SK-MEL-5 (cell line): ENCODE measurements around the gene PCDHGA4. TPM values are rescaled to one million over a fixed set of nuclear protein-coding genes. Genes with fewer than 3 reads are reported as not detected.
"Not testable (repeated sequence)": the region's sequence is repeated elsewhere in the genome, so short reads cannot be mapped to it uniquely, and the experiment has no call there.

ENCODE experiments used
- DNase-seq: peaks from one replicate; pipeline ENCODE4 v3.0.0-alpha.2; 2016; ENCODE audit warnings: low read depth, low spot score
- in situ Hi-C: cut with HindIII; loops from 2 replicates; pipeline ENCODE4 v1.10.0; 2016; ENCODE audit warnings: low sequenced_read_pairs, high pct_unique_total_duplicates, low pct_unique_long_range_greater_than_20kb
- total RNA-seq: library from RNA; depleted of rRNA; stranded (reverse); fragments of >200 nt; shearing (Covaris generic); gene quantifications from 2 replicates; pipeline ENCODE4 v1.2.3, GENCODE V29; 2014

Gene PCDHGA4
- total RNA-seq, 1 experiment from 2014 or later: 1.4 TPM

DNA sequence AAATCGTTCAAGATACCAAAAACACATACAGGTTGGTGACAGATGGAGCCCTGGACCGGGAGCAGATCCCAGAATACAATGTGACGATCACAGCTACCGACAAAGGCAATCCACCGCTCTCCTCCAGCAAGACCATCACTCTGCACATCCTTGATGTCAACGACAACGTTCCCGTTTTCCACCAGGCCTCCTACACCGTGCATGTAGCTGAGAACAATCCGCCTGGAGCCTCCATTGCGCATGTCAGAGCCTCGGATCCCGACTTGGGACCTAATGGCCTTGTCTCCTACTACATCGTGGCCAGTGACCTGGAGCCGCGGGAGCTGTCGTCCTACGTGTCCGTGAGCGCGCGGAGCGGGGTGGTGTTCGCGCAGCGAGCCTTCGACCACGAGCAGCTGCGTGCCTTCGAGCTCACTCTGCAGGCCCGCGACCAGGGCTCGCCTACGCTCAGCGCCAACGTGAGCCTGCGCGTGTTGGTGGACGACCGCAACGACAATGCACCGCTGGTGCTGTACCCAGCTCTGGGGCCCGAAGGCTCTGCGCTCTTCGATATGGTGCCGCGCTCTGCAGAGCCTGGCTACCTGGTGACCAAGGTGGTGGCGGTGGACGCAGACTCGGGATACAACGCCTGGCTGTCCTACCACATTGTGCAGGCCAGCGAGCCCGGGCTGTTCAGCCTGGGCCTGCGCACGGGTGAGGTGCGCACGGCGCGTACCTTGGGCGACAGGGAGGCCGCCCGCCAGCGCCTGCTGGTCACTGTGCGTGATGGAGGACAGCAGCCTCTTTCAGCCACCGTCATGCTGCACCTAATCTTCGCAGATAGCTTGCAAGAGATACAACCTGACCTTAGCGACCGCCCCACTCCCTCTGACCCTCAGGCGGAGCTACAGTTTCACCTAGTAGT is 17.0 kb downstream of the PCDHGA4 start:
- in situ Hi-C loops: no loop called here

DNA sequence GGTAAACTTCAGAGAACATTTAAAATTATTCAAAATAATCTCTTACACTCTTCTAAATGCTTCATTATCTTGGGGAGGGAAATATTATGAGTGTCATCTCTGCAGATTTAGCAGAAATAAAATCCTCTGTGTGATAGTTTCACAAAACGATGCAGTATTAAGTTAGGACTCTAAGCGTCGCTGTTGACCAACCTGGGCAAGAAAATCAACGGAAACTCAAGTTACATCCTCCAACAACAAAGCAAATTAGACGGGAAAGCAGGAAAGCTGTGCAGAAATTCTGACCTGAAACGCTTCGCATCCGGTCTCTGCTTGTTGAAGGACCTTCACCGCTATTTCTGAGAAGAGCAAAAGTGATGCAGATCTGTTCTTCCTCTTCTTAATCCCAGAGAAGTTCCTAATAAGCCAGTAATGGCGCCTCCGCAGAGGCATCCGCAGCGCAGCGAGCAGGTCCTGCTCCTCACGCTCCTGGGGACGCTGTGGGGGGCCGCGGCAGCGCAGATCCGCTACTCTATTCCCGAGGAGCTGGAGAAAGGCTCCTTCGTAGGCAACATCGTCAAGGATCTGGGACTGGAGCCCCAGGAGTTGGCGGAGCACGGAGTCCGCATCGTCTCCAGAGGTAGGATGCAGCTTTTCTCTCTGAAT is 19.0 kb downstream of the PCDHGA4 start, which contains the start of gene PCDHGA6:
Gene PCDHGA6 (plus strand): TSS at position 219 of the 645 bp plus-strand sequence. CDS start 193 bp downstream, at position 412.
- in situ Hi-C loops: no loop called here
- peak; percentile 59 for DNase-seq

More for the DNA sequence above, 17.0 kb downstream of the PCDHGA4 start:
- DNase-seq: no peak

DNA sequence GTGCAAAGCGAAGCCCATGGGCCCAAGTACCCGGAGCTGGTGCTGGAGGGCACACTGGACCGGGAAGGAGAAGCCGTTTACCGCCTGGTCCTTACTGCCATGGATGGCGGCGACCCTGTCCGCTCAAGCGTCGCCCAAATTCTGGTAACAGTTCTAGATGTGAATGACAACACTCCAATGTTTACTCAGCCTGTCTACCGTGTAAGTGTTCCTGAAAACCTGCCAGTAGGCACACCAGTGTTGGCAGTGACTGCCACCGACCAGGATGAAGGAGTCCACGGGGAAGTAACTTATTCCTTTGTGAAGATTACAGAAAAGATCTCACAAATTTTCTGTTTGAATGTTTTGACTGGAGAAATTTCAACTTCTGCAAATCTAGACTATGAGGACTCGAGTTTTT is 19.8 kb downstream of the PCDHGA4 start:
- in situ Hi-C loops: no loop called here
- no peak for DNase-seq

DNA sequence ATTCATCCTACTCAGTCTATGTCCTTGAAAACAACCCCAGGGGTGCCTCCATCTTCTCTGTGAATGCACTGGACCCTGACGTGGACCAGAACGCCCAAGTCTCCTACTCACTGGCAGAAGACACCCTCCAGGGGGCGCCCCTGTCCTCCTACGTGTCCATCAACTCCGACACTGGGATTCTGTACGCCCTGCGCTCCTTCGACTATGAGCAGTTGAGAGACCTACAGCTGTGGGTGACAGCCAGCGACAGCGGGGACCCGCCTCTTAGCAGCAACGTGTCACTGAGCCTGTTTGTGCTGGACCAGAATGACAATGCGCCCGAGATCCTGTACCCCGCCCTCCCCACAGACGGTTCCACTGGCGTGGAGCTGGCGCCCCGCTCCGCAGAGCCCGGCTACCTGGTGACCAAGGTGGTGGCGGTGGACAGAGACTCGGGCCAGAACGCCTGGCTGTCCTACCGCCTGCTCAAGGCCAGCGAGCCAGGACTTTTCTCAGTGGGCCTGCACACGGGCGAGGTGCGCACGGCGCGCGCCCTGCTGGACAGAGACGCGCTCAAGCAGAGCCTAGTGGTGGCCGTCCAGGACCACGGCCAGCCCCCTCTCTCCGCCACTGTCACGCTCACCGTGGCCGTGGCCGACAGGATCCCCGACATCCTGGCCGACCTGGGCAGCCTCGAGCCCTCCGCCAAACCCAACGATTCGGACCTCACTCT is 20.8 kb downstream of the PCDHGA4 start:
- in situ Hi-C loops: not testable (repeated sequence)

DNA sequence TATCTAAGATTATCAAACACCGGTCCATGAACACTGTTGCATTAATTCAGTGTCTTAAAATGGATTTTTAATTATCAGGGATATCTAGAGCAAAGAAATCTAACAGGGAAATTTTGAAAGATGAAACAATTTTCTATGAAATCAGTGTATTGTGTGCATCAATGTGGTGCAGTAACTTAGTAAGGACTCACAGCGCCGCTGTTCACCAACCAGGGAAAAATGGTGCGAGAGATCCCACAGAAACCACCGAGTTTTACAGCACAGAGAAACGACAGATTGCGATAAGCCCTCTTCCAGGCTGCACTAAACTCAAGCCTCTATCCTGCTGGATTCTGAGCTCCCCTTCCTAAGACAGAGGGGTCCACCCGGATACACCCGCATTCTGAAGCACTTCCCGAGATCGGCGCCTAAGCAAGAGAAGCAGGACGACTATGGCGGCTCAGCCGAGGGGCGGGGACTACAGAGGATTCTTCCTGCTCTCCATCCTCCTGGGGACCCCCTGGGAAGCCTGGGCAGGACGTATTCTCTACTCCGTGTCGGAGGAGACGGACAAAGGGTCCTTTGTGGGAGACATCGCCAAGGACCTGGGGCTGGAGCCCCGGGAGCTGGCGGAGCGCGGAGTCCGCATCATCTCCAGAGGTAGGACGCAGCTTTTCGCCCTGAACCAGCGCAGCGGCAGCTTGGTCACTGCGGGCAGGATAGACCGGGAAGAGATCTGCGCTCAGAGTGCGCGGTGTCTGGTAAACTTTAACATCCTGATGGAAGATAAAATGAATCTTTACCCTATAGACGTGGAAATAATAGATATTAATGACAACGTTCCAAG is 27.9 kb downstream of the PCDHGA4 start, which contains the start of gene PCDHGA7:
Gene PCDHGA7 (plus strand): TSS at position 274 of the 826 bp plus-strand sequence. CDS start 158 bp downstream, at position 432.
- in situ Hi-C loops: no loop called here
- DNase-seq: peak; percentile 58

More for the DNA sequence above, 20.8 kb downstream of the PCDHGA4 start:
- DNase-seq: not testable (repeated sequence)

DNA sequence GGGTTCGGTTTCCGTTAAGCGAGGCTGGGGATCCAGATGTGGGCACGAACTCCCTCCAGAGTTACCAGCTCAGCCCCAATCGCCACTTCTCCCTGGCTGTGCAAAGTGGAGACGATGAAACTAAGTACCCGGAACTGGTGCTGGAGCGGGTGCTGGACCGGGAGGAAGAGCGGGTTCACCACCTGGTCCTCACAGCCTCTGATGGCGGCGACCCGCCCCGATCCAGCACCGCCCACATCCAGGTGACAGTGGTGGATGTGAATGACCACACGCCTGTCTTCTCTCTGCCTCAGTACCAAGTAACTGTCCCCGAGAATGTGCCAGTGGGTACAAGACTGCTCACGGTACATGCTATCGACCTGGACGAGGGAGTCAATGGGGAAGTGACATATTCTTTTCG is 28.5 kb downstream of the PCDHGA4 start:
- no peak for DNase-seq
- in situ Hi-C loops: no loop called here

DNA sequence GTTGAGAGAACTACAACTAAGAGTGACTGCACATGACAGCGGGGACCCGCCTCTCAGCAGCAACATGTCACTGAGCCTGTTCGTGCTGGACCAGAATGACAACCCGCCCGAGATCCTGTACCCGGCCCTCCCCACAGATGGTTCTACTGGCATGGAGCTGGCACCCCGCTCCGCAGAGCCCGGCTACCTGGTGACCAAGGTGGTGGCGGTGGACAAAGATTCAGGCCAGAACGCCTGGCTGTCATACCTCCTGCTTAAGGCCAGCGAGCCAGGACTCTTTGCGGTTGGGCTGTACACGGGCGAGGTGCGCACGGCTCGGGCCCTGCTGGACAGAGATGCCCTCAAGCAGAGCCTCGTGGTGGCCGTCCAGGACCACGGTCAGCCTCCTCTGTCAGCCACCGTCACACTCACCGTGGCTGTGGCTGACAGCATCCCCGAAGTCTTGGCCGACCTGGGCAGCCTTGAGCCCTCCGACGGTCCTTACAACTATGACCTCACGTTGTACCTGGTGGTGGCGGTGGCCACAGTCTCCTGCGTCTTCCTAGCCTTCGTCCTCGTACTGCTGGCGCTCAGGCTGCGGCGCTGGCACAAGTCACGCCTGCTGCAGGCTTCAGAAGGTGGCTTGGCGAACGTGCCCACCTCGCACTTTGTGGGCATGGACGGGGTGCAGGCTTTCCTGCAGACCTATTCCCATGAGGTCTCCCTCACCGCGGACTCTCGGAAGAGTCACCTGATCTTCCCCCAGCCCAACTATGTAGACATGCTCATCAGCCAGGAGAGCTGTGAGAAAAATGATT is 29.8 kb downstream of the PCDHGA4 start:
- no peak for DNase-seq
- in situ Hi-C loops: no loop called here

DNA sequence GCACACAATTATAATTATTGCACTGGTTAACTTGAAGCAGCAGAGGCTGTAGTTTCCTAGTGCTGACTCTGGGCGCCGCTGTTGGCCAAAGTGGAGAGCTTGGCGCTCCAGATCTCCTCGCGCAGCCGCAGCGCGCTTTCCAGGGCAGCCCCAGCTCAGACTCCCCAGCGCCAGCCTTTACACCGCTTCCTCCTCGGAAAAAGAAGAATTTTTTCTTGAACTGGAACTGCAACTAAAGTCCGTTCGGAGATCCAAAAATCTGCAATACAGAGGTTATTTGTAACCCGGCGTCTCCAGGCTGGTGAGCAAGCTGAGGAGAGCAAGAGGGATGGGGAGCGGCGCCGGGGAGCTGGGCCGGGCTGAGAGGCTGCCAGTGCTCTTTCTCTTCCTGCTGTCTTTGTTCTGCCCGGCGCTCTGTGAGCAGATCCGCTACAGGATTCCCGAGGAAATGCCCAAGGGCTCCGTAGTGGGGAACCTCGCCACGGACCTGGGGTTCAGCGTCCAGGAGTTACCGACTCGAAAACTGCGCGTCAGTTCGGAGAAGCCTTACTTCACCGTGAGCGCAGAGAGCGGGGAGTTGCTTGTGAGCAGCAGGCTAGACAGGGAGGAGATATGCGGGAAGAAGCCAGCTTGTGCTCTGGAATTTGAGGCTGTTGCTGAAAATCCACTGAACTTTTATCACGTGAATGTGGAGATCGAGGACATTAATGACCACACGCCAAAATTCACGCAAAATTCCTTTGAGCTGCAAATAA is 32.9 kb downstream of the PCDHGA4 start, which contains the start of gene PCDHGB4:
Gene PCDHGB4 (plus strand): TSS at position 142 of the 755 bp plus-strand sequence. CDS start 187 bp downstream, at position 329.
- in situ Hi-C loops, DNase-seq: not testable (repeated sequence)

DNA sequence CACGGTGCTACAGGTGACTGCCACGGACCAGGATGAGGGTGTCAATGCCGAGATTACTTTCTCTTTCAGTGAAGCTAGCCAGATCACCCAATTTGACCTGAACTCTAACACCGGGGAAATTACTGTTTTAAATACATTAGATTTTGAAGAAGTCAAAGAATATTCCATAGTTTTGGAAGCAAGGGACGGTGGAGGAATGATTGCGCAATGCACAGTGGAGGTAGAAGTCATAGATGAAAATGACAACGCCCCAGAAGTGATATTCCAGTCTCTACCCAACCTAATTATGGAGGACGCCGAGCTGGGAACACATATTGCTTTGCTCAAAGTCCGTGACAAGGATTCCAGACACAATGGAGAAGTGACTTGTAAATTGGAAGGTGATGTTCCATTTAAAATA is 33.8 kb downstream of the PCDHGA4 start:
- in situ Hi-C loops: no loop called here
- no peak for DNase-seq

DNA sequence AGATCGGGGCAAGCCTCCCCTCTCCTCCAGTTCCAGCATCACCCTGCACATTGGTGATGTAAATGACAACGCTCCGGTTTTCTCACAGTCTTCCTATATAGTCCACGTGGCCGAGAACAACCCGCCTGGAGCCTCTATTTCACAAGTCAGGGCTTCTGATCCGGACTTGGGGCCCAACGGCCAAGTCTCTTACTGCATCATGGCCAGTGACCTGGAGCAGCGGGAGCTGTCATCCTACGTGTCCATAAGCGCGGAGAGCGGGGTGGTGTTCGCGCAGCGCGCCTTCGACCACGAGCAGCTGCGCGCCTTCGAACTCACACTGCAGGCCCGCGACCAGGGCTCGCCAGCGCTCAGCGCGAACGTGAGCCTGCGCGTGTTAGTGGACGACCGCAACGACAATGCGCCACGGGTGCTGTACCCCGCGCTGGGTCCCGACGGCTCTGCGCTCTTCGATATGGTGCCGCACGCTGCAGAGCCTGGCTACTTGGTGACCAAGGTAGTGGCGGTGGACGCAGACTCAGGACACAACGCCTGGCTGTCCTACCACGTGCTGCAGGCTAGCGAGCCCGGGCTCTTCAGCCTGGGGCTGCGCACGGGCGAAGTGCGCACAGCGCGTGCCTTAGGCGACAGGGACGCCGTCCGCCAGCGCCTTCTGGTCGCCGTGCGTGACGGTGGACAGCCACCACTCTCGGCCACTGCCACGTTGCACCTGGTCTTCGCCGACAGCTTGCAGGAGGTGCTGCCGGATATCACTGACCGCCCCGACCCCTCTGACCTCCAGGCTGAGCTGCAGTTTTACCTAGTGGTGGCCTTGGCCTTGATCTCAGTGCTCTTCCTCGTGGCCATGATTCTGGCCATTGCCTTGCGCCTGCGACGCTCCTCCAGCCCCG is 34.6 kb downstream of the PCDHGA4 start:
- DNase-seq: no peak
- in situ Hi-C loops: no loop called here

DNA sequence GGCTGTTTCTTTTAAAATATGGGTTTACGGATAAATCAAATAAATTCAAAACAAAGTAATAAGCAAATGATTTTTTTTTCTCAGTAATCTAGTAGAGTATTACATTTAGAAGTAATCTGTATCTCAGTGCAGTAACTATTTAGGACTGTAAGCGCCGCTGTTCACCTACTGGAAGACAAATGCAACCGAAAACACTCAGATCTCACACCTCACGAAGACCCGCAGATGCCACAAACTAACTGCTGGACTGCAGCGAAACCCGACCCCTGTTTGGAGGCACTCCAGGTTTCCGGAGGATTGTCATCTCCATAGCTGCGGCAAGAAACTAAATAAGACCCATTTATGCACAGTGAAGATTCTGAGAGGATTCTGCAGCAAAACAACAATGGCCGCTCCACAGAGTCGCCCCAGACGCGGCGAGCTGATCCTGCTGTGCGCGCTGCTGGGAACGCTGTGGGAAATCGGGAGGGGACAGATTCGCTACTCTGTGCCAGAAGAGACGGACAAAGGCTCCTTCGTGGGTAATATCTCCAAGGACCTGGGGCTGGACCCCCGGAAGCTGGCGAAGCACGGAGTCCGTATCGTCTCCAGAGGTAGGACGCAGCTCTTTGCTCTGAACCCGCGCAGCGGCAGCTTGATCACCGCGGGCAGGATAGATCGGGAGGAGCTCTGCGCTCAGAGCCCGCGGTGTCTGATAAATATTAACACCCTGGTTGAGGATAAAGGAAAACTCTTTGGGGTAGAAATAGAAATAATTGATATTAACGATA is 37.8 kb downstream of the PCDHGA4 start, which contains the start of gene PCDHGA8:
Gene PCDHGA8 (plus strand): TSS at position 205 of the 770 bp plus-strand sequence. CDS start 181 bp downstream, at position 386.
- DNase-seq: no peak
- in situ Hi-C loops: no loop called here

DNA sequence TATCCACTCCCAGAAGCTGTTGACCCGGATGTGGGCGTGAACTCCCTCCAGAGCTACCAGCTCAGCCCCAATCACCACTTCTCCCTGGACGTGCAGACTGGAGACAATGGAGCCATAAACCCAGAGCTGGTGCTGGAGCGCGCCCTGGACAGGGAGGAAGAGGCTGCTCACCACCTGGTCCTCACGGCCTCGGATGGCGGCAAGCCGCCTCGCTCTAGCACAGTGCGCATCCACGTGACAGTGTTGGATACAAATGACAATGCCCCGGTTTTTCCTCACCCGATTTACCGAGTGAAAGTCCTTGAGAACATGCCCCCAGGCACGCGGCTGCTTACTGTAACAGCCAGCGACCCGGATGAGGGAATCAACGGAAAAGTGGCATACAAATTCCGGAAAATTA is 38.4 kb downstream of the PCDHGA4 start:
- in situ Hi-C loops: no loop called here

DNA sequence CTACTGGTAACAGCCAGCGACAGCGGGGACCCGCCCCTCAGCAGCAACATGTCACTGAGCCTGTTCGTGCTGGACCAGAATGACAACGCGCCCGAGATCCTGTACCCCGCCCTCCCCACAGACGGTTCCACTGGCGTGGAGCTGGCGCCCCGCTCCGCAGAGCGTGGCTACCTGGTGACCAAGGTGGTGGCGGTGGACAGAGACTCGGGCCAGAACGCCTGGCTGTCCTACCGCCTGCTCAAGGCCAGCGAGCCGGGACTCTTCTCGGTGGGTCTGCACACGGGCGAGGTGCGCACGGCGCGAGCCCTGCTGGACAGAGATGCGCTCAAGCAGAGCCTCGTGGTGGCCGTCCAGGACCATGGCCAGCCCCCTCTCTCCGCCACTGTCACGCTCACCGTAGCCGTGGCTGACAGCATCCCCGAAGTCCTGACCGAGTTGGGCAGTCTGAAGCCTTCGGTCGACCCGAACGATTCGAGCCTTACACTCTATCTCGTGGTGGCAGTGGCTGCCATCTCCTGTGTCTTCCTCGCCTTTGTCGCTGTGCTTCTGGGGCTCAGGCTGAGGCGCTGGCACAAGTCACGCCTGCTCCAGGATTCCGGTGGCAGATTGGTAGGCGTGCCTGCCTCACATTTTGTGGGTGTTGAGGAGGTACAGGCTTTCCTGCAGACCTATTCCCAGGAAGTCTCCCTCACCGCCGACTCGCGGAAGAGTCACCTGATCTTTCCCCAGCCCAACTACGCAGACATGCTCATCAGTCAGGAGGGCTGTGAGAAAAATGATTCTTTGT is 39.8 kb downstream of the PCDHGA4 start:
- in situ Hi-C loops, DNase-seq: not testable (repeated sequence)

More for the DNA sequence above, 38.4 kb downstream of the PCDHGA4 start:
- DNase-seq: no peak
